BJ (cell line): Measurements from ENCODE around the gene OR10A3. TPM values are rescaled to one million over a fixed set of nuclear protein-coding genes. Genes with fewer than 3 reads are reported as not detected.

Experiments used
- CTCF ChIA-PET: fragments of 350-600 bp; formaldehyde crosslinking; extraction: SDS; loops from one replicate; lab custom pipeline; 2021; ENCODE audit warnings: antibody characterized with exemption, inconsistent platforms; lab: Yijun Ruan, JAX
- POLR2A ChIA-PET: fragments of 300-600 bp; sonication (Branson Sonifier 250); formaldehyde crosslinking; extraction: SDS; loops from one replicate; lab custom pipeline; 2021; ENCODE audit warnings: antibody characterized with exemption; lab: Charles Lee
- DNase-seq: peaks from one replicate; pipeline ENCODE4 v3.0.0-alpha.2; 2011; ENCODE audit warnings: low read depth
- H3K27me3 ChIP-seq: 2 replicates; pipeline ENCODE4 v1.6.0; 2011; ENCODE audit warnings: low read length; ENCODE audit not compliant: control insufficient read depth, insufficient read depth
- H3K36me3 ChIP-seq: 2 replicates; pipeline ENCODE4 v1.5.1; 2011; ENCODE audit warnings: low read length; ENCODE audit not compliant: control insufficient read depth, insufficient read depth
- H3K4me3 ChIP-seq: 2 replicates; pipeline ENCODE4 v1.5.1; 2011; ENCODE audit warnings: low read depth, mild to moderate bottlenecking, control low read depth, low read length
- CTCF ChIP-seq: IDR thresholded peaks from 2 replicates; pipeline ENCODE4 v1.5.1; 2011; ENCODE audit warnings: low read depth, mild to moderate bottlenecking, control low read depth, inconsistent platforms, low read length, moderate library complexity; ENCODE audit not compliant: insufficient read depth
- polyA plus RNA-seq: library from polyadenylated mRNA; depleted of rRNA; stranded (reverse); fragments of >200 nt; gene quantifications from 2 replicates; pipeline ENCODE4 v1.2.3, GENCODE V29; 2011

Gene OR10A3
- polyA plus RNA-seq, 1 experiment = 0.07 TPM

GRCh38 chr11:7909585-7910285, 31.8 kb downstream of the OR10A3 start:
- TF ChIP-seq CTCF = no peak
- ChIA-PET CTCF (interaction anchor here (1.2 to 9.7 kb wide), 4 partner anchors 17 to 77 kb away, joined by 3 to 196 read pairs (median 8); partner anchors contain the start of gene EIF3F), POLR2A (no interaction called here)
- Histone ChIP-seq H3K4me3 (no peak overlapping the region), H3K27me3 (no peaks in the 10 kb centered on the region), H3K36me3 (no peaks in the 10 kb centered on the region)
- no peak for DNase-seq

- no peaks in the 10 kb centered on the region for H3K36me3 ChIP-seq
- DNase-seq = no peak
- no peak overlapping the region for H3K4me3 ChIP-seq
- no peak for TF ChIP-seq CTCF
- ChIA-PET POLR2A (interaction anchor here (1.0 kb wide), 1 partner anchor 70 kb away, joined by 3 read pairs; no protein-coding TSS in a partner anchor), CTCF (interaction anchor here (1.4 to 9.7 kb wide), 3 partner anchors 14 to 78 kb away, joined by 5 to 196 read pairs (median 80); partner anchors contain the start of gene EIF3F)
- no peaks in the 10 kb centered on the region for H3K27me3 ChIP-seq
Observed at GRCh38 chr11:7907121-7907520, 34.4 kb downstream of the OR10A3 start.

- no peaks in the 10 kb centered on the region for H3K36me3 ChIP-seq
- CTCF ChIA-PET = interaction anchor here (1.0 to 9.7 kb wide), 7 partner anchors 13 to 100 kb away, joined by 5 to 196 read pairs (median 24); partner anchors contain the start of gene EIF3F
- TF ChIP-seq CTCF = no peak
- H3K4me3 ChIP-seq = no peak overlapping the region
- H3K27me3 ChIP-seq = no peaks in the 10 kb centered on the region
- no peak for DNase-seq
- POLR2A ChIA-PET = interaction anchor here (1.0 kb wide), 1 partner anchor 71 kb away, joined by 3 read pairs; no protein-coding TSS in a partner anchor
Observed at GRCh38 chr11:7906481-7906880, 35.0 kb downstream of the OR10A3 start.

GRCh38 chr11:7905961-7906429, 35.5 kb downstream of the OR10A3 start:
- no peak for DNase-seq
- H3K27me3 ChIP-seq = no peaks in the 10 kb centered on the region
- no peaks in the 10 kb centered on the region for H3K36me3 ChIP-seq
- CTCF ChIA-PET = interaction anchor here (1.0 to 9.7 kb wide), 11 partner anchors 13 to 185 kb away, joined by 3 to 196 read pairs (median 20); partner anchors contain the start of gene EIF3F
- no peak for TF ChIP-seq CTCF
- POLR2A ChIA-PET = no interaction called here
- H3K4me3 ChIP-seq = no peak overlapping the region

- DNase-seq = no peak
- Histone ChIP-seq H3K4me3 (no peak overlapping the region), H3K36me3 (no peaks in the 10 kb centered on the region), H3K27me3 (no peaks in the 10 kb centered on the region)
- TF ChIP-seq CTCF = no peak
- ChIA-PET CTCF (interaction anchor here (0.6 to 9.7 kb wide), 10 partner anchors 12 to 191 kb away, joined by 3 to 196 read pairs (median 20); partner anchors contain the start of gene EIF3F), POLR2A (interaction anchor here (0.7 to 1.1 kb wide), 2 partner anchors 80 to 82 kb away, joined by 8 to 10 read pairs; partner anchors contain the start of gene EIF3F)
Observed at GRCh38 chr11:7905549-7905948, 36.0 kb downstream of the OR10A3 start.
